ENCODE measurements around the gene GPRIN2. TPM values are rescaled to one million over a fixed set of nuclear protein-coding genes. Genes with fewer than 3 reads are reported as not detected.

Gene GPRIN2
- polyA plus RNA-seq, 1 donor from 2014 or later = 7.1 TPM

- Histone ChIP-seq H3K79me2 (replicated peaks; ENCODE audit: insufficient read depth, low read length) (no peaks in the 10 kb centered on the region), H2AFZ (ENCODE audit: low read depth, low read length) (no peak overlapping the region), H3K27me3 (ENCODE audit: insufficient read depth, low read depth, low read length) (no peaks in the 10 kb centered on the region), H3K27ac (ENCODE audit: low read length) (no peak overlapping the region), H3K9me2 (ENCODE audit: insufficient read depth, low read length) (no peaks in the 10 kb centered on the region), H3K36me3 (ENCODE audit: insufficient read depth, low read length) (no peaks in the 10 kb centered on the region), H3F3A (ENCODE audit: insufficient read depth, low read length, poor library complexity, severe bottlenecking) (no peaks in the 10 kb centered on the region), H3K4me2 (ENCODE audit: low read length) (no peak overlapping the region), H4K20me1 (ENCODE audit: insufficient read depth) (no peaks in the 10 kb centered on the region), H3K9ac (ENCODE audit: low read length) (no peak overlapping the region), H3K9me3 (ENCODE audit: low read length) (no peaks in the 10 kb centered on the region), H3K4me3 (ENCODE audit: low read length) (no peak overlapping the region)
- no peak for TF ChIP-seq RAD21 (conservative IDR thresholded peaks at IDR 0.05)
- no peak for TF ChIP-seq SMC3 (conservative IDR thresholded peaks at IDR 0.05; ENCODE audit: poor library complexity)
- TF ChIP-seq EZH2 (IDR thresholded peaks at IDR 0.05; ENCODE audit: borderline replicate concordance, insufficient read depth, low read length, poor library complexity, severe bottlenecking) = no peak
- no peak for TF ChIP-seq POLR2AphosphoS5 (IDR thresholded peaks at IDR 0.05)
- no peak for TF ChIP-seq EP300 (conservative IDR thresholded peaks at IDR 0.05; ENCODE audit: poor library complexity, severe bottlenecking)
- TF ChIP-seq TAF1 (IDR thresholded peaks at IDR 0.05; ENCODE audit: low read depth) = no peak
- TF ChIP-seq MXI1 (conservative IDR thresholded peaks at IDR 0.05; ENCODE audit: poor library complexity, severe bottlenecking) = no peak
- TF ChIP-seq REST (IDR thresholded peaks at IDR 0.05; ENCODE audit: borderline replicate concordance) = no peak
- TF ChIP-seq CTCF (IDR thresholded peaks at IDR 0.05; ENCODE audit: poor library complexity, severe bottlenecking) = no peak
Observed at GRCh38 chr10:46536781-46537180, 19.7 kb downstream of the GPRIN2 start.

GRCh38 chr10:46536171-46536570 is 20.3 kb downstream of the GPRIN2 start:
- no peaks in the 10 kb centered on the region for H3F3A ChIP-seq (ENCODE audit: insufficient read depth, low read length, poor library complexity, severe bottlenecking)
- no peak overlapping the region for H3K27ac ChIP-seq (ENCODE audit: low read length)
- no peak overlapping the region for H3K4me3 ChIP-seq (ENCODE audit: low read length)
- H4K20me1 ChIP-seq (ENCODE audit: insufficient read depth) = no peaks in the 10 kb centered on the region
- no peaks in the 10 kb centered on the region for H3K36me3 ChIP-seq (ENCODE audit: insufficient read depth, low read length)
- H3K9ac ChIP-seq (ENCODE audit: low read length) = no peak overlapping the region
- H3K9me3 ChIP-seq (ENCODE audit: low read length) = no peaks in the 10 kb centered on the region
- H3K79me2 ChIP-seq (replicated peaks; ENCODE audit: insufficient read depth, low read length) = no peaks in the 10 kb centered on the region
- no peak overlapping the region for H2AFZ ChIP-seq (ENCODE audit: low read depth, low read length)
- no peak overlapping the region for H3K4me2 ChIP-seq (ENCODE audit: low read length)
- H3K27me3 ChIP-seq (ENCODE audit: insufficient read depth, low read depth, low read length) = no peaks in the 10 kb centered on the region
- no peaks in the 10 kb centered on the region for H3K9me2 ChIP-seq (ENCODE audit: insufficient read depth, low read length)
- TF ChIP-seq SMC3 (conservative IDR thresholded peaks at IDR 0.05; ENCODE audit: poor library complexity) (no peak), MXI1 (conservative IDR thresholded peaks at IDR 0.05; ENCODE audit: poor library complexity, severe bottlenecking) (no peak), CTCF (IDR thresholded peaks at IDR 0.05; ENCODE audit: poor library complexity, severe bottlenecking) (no peak), EZH2 (IDR thresholded peaks at IDR 0.05; ENCODE audit: borderline replicate concordance, insufficient read depth, low read length, poor library complexity, severe bottlenecking) (no peak), EP300 (conservative IDR thresholded peaks at IDR 0.05; ENCODE audit: poor library complexity, severe bottlenecking) (no peak)

Data from neural cell (in vitro differentiated cells).